Measurements from ENCODE around the gene ASCC3.

Gene ASCC3

DNA sequence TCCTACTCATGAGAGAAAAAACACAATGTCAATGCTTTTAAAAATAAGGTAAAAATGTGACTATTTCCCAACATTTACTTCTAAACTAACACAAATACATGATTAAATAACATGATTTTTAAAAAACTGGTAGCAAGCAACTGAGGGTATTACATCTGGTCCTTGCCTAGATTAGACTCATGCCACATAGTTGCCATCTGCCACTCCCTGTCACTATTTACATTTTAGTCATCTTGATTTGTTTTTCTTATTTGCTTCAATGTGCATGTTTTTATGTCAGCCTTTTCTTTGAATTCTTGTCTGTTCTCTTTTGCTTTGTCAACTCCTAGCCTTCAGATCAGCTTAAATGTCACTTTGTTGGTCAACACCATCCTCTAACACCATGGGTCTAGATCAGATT, 209.4 kb downstream of the ASCC3 start:
- Histone ChIP-seq H3K27ac (ENCODE audit: poor library complexity, severe bottlenecking) (no peak overlapping the region), H3K4me3 (ENCODE audit: severe bottlenecking) (no peak overlapping the region), H3K9me3 (ENCODE audit: severe bottlenecking) (no peaks in the 10 kb centered on the region), H3K27me3 (ENCODE audit: insufficient read depth, poor library complexity, severe bottlenecking) (no peaks in the 10 kb centered on the region), H3K4me1 (ENCODE audit: insufficient read depth, poor library complexity, severe bottlenecking) (no peaks in the 10 kb centered on the region), H3K36me3 (ENCODE audit: low read depth) (no peaks in the 10 kb centered on the region)
- TF ChIP-seq, protein P1, sequence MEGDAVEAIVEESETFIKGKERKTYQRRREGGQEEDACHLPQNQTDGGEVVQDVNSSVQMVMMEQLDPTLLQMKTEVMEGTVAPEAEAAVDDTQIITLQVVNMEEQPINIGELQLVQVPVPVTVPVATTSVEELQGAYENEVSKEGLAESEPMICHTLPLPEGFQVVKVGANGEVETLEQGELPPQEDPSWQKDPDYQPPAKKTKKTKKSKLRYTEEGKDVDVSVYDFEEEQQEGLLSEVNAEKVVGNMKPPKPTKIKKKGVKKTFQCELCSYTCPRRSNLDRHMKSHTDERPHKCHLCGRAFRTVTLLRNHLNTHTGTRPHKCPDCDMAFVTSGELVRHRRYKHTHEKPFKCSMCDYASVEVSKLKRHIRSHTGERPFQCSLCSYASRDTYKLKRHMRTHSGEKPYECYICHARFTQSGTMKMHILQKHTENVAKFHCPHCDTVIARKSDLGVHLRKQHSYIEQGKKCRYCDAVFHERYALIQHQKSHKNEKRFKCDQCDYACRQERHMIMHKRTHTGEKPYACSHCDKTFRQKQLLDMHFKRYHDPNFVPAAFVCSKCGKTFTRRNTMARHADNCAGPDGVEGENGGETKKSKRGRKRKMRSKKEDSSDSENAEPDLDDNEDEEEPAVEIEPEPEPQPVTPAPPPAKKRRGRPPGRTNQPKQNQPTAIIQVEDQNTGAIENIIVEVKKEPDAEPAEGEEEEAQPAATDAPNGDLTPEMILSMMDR (IDR thresholded peaks at IDR 0.05; ENCODE audit: poor library complexity, severe bottlenecking): no peak
- ATAC-seq (ENCODE audit: low read depth) (no peak), DNase-seq (ENCODE audit: low spot score) (no peak)

DNA sequence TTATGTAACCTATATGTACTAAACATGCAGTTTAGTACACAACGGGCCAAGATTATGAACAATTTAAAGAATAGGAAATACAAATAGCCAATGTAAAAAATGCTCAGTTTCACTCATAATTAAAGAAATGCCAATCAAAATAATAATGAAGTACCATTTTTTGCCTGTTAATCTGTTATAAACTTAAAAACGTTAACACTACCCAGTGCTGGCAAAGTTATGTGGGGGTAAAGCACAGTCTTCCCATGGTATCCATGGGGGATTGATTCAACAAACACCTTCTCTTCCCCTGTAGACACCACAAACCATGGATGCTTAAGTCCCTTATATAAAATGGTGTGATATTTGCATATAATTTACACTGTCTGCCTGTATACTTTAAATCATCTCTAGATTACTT, 211.1 kb downstream of the ASCC3 start:
- ATAC-seq (ENCODE audit: low read depth) (no peak), DNase-seq (ENCODE audit: low spot score) (no peak)
- Histone ChIP-seq H3K27ac (ENCODE audit: poor library complexity, severe bottlenecking) (no peak overlapping the region), H3K36me3 (ENCODE audit: low read depth) (no peaks in the 10 kb centered on the region), H3K4me3 (ENCODE audit: severe bottlenecking) (no peak overlapping the region), H3K9me3 (ENCODE audit: severe bottlenecking) (no peaks in the 10 kb centered on the region), H3K27me3 (ENCODE audit: insufficient read depth, poor library complexity, severe bottlenecking) (no peaks in the 10 kb centered on the region), H3K4me1 (ENCODE audit: insufficient read depth, poor library complexity, severe bottlenecking) (no peaks in the 10 kb centered on the region)
- TF ChIP-seq, protein P1 (IDR thresholded peaks at IDR 0.05; ENCODE audit: poor library complexity, severe bottlenecking): no peak

DNA sequence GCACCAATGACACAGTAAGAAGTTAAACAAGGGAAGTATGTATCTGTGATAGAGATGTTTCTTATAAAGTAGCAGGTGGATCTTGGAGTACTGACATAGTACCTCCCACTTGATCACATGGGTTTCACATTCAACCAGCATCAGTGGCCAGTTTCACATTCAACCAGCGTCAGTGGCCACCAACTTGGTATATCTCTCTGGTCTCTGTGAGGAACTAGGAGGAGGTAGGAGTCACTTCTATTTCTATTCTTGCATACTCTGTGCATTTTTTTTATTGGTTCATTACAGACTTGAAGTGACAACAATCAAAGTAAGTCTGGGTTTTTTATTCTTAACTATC, 216.1 kb downstream of the ASCC3 start:
- ATAC-seq (ENCODE audit: low read depth) (no peak), DNase-seq (ENCODE audit: low spot score) (no peak)
- no peak overlapping the region for H3K27ac ChIP-seq (ENCODE audit: poor library complexity, severe bottlenecking)
- no peaks in the 10 kb centered on the region for H3K27me3 ChIP-seq (ENCODE audit: insufficient read depth, poor library complexity, severe bottlenecking)
- H3K36me3 ChIP-seq (ENCODE audit: low read depth): peaks cover 17% of the 10 kb centered on the region
- TF ChIP-seq, protein P1 (IDR thresholded peaks at IDR 0.05; ENCODE audit: poor library complexity, severe bottlenecking): no peak
- no peak overlapping the region for H3K4me3 ChIP-seq (ENCODE audit: severe bottlenecking)
- H3K9me3 ChIP-seq (ENCODE audit: severe bottlenecking): no peaks in the 10 kb centered on the region
- H3K4me1 ChIP-seq (ENCODE audit: insufficient read depth, poor library complexity, severe bottlenecking): peaks cover 9% of the 10 kb centered on the region

DNA sequence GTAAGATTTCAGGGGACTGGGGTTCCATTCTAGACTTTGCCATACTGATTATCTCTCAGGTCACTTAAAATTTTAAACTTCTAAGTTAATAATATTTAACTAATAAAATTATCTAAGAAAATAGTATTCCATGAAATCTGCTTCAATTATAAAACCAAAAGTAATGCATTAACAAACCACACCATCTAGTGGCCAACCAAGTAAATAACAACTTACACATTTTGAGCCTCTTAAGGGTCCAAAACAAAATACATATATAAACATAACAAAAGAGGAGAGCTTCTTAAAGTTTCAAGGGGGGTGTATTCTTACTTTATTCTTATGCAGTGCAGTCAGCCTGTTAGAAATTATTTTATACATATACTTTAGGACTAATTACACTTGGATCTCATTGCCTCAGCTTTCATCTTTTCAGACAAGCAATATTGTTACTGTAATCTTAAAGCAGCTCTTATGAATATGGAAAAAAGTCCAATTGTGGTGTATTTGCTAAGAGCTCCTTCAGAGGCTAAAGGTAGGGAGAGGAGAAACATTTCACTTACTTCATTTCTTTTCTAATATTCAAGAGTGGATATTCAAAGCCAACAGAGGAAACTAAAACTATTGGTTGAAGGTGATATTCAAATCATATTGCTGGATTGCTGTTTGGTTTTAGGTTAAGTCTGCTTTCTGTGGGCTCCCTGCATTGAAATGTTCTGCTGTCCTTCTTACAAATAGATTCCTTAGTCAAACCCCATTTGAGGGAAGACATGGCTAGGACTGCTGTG, 216.7 kb downstream of the ASCC3 start:
- Histone ChIP-seq H3K27ac (ENCODE audit: poor library complexity, severe bottlenecking) (no peak overlapping the region), H3K4me1 (ENCODE audit: insufficient read depth, poor library complexity, severe bottlenecking) (peaks cover 9% of the 10 kb centered on the region), H3K4me3 (ENCODE audit: severe bottlenecking) (no peak overlapping the region), H3K9me3 (ENCODE audit: severe bottlenecking) (no peaks in the 10 kb centered on the region), H3K36me3 (ENCODE audit: low read depth) (peaks cover 17% of the 10 kb centered on the region), H3K27me3 (ENCODE audit: insufficient read depth, poor library complexity, severe bottlenecking) (no peaks in the 10 kb centered on the region)
- TF ChIP-seq, protein P1 (IDR thresholded peaks at IDR 0.05; ENCODE audit: poor library complexity, severe bottlenecking): peak; percentile 90
- DNase-seq (ENCODE audit: low spot score): no peak
- no peak for ATAC-seq (ENCODE audit: low read depth)

DNA sequence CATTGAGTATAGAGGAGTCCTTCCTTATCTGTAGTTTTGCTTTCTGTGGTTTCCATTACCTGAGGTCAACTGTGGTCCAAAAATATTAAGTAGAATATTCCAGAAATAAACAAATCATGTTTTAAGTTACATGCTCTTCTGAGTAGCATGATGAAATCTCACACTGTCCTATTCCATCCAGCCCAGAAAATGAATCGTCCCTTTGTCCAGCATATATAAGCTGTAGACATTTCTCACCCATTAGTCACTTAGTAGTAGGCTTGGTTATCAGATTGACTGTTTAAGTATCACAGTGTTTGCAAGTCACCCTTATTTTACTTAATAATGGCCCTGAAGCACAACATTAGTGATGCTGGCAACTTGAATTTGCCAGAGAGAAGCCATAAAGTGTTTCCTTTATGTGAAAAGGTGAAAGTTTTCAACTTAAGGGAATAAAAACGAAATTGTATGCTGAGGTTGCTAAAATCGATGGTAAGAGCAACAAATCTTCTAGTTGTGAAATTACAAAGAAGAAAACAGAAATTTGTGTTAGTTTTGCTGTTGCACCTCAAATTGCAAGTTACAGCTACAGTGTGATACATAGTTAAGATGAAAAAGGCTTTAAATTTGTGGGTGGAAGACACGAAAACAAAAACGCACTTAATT, 217.8 kb downstream of the ASCC3 start:
- peaks cover 9% of the 10 kb centered on the region for H3K4me1 ChIP-seq (ENCODE audit: insufficient read depth, poor library complexity, severe bottlenecking)
- H3K36me3 ChIP-seq (ENCODE audit: low read depth): peaks cover 17% of the 10 kb centered on the region
- H3K4me3 ChIP-seq (ENCODE audit: severe bottlenecking): no peak overlapping the region
- no peaks in the 10 kb centered on the region for H3K9me3 ChIP-seq (ENCODE audit: severe bottlenecking)
- H3K27me3 ChIP-seq (ENCODE audit: insufficient read depth, poor library complexity, severe bottlenecking): no peaks in the 10 kb centered on the region
- ATAC-seq (ENCODE audit: low read depth): peak; percentile 96
- peak overlapping the region; percentile 8 for H3K27ac ChIP-seq (ENCODE audit: poor library complexity, severe bottlenecking)
- no peak for DNase-seq (ENCODE audit: low spot score)
- TF ChIP-seq, protein P1 (IDR thresholded peaks at IDR 0.05; ENCODE audit: poor library complexity, severe bottlenecking): no peak
